Measurements from ENCODE around the gene CACNA1C.

DNA sequence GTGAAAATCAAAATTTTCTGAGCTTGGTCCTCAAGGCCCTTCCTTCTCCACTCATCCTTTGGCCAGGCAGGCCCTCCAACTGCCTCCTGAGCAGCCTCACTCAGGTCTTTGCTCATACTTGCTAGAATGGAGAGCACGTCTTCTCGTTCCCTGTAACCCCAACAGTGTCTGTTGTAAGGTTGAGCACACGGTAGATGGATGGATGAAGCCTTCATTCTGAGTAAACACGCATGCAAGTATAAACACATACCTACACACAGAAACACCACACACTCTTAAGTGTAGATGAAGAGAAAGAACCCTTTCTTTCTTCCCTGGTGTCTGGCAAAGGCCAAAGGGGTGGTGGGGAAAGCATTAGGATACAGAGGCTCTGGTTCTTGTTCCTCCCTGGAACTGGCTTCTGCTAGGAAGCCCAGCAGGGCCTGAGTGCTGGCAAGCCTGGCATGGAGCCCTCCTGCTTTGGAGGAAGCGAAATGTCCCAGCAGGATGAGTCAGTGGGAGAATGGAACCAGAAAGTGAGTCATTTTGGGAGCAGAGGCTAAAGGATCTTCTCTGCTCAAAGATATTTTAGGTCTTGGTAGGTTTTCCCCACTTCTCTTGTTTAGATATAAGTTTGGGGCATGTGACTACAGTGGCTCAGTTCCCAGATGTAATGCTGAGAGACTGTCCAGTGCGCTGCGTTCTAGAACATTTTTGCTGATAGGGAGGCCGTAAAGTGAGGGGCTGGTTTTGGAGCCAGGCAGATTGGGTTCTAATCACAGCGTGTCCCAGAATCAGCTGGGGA lies 127.4 kb downstream of the CACNA1C start:
- TF ChIP-seq, protein P1, sequence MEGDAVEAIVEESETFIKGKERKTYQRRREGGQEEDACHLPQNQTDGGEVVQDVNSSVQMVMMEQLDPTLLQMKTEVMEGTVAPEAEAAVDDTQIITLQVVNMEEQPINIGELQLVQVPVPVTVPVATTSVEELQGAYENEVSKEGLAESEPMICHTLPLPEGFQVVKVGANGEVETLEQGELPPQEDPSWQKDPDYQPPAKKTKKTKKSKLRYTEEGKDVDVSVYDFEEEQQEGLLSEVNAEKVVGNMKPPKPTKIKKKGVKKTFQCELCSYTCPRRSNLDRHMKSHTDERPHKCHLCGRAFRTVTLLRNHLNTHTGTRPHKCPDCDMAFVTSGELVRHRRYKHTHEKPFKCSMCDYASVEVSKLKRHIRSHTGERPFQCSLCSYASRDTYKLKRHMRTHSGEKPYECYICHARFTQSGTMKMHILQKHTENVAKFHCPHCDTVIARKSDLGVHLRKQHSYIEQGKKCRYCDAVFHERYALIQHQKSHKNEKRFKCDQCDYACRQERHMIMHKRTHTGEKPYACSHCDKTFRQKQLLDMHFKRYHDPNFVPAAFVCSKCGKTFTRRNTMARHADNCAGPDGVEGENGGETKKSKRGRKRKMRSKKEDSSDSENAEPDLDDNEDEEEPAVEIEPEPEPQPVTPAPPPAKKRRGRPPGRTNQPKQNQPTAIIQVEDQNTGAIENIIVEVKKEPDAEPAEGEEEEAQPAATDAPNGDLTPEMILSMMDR (IDR thresholded peaks at IDR 0.05) = peak in 1 of 3 experiments; percentile 8
- TF ChIP-seq POLR2A (IDR thresholded peaks at IDR 0.05; ENCODE audit: low read depth) (no peak), POLR2AphosphoS5 (IDR thresholded peaks at IDR 0.05) (peak; percentile 75 to 84), EP300 (IDR thresholded peaks at IDR 0.05) (peak; percentile 45)
